GM20000 (cell line): ENCODE data around the gene INPP5A.

Experiments
- DNase-seq: peaks from one replicate; pipeline ENCODE4 v3.0.0; 2012; ENCODE audit warnings: low spot score
- TF ChIP-seq, protein P1 (sequence below): IDR thresholded peaks from 2 replicates; pipeline ENCODE4 v1.5.1; 2012; ENCODE audit warnings: mild to moderate bottlenecking, control low read depth; ENCODE audit errors: extremely low read depth, missing control alignments

The INPP5A gene

DNA sequence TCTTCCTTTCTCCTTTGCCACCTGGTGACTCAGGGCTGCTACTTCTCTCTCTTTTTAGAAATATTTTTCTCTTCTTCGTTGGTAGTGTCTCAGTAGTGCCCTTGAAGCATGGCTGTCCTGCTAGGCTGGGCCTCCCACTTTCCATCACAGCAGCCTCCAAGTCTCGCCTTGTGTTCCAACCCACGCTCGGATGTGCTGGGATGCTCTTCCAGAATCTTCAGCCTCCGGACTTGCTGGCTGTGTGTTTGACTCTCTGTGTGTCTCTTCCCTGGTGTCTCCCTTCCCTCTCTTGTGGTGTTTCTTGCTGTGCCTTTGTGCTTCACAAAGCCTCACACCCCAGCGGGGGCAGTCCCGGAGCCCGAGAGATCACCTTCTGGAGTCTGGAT lies 100.5 kb downstream of the INPP5A start:
- TF ChIP-seq, protein P1, sequence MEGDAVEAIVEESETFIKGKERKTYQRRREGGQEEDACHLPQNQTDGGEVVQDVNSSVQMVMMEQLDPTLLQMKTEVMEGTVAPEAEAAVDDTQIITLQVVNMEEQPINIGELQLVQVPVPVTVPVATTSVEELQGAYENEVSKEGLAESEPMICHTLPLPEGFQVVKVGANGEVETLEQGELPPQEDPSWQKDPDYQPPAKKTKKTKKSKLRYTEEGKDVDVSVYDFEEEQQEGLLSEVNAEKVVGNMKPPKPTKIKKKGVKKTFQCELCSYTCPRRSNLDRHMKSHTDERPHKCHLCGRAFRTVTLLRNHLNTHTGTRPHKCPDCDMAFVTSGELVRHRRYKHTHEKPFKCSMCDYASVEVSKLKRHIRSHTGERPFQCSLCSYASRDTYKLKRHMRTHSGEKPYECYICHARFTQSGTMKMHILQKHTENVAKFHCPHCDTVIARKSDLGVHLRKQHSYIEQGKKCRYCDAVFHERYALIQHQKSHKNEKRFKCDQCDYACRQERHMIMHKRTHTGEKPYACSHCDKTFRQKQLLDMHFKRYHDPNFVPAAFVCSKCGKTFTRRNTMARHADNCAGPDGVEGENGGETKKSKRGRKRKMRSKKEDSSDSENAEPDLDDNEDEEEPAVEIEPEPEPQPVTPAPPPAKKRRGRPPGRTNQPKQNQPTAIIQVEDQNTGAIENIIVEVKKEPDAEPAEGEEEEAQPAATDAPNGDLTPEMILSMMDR: no peak
- DNase-seq: no peak

DNA sequence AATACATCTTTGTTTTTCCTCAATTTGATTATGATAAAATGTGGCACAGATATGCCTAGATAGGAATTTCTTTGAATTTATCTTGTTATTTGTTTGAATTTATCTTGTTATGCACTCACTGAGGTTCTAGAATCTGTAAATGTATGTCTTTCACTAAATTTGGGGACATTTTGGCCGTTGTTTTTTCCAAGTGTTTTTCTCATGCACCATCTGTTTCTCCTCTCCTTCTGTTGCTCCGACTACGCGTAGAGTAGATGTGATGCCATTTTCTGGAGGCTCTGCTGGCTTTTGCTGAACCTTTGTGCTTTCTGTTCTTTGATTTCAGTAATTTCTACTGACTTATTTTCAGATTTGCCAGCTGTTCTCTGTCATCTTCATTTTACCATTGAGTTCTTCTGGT lies 101.9 kb downstream of the INPP5A start:
- TF ChIP-seq, protein P1: no peak
- DNase-seq: no peak

GRCh38 chr10:132640326-132641125 lies 102.9 kb downstream of the INPP5A start:
- TF ChIP-seq, protein P1: no peak
- DNase-seq: no peak

DNA sequence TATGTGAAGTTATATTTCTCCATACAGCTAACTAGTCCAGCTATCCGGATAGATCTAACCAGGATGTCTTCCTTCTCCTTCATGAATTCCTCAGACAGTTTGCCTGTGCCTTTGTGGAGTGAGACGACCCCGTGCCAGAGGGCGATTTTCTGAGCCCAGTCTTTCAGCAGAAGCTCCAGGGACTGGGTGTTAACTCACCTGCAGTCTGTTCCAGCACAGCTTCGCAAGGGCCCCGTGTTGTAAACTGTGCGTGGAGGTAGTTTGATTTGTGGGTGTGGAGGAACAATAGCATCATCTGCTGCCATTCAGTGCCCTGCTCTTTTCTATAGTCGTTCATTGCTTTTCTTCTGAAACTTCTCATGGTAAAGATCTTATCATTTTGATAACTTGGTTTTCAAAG lies 103.8 kb downstream of the INPP5A start:
- TF ChIP-seq, protein P1: no peak
- no peak for DNase-seq

- DNase-seq: no peak
- TF ChIP-seq, protein P1: no peak
Observed at GRCh38 chr10:132641966-132642731, 104.6 kb downstream of the INPP5A start.

DNA sequence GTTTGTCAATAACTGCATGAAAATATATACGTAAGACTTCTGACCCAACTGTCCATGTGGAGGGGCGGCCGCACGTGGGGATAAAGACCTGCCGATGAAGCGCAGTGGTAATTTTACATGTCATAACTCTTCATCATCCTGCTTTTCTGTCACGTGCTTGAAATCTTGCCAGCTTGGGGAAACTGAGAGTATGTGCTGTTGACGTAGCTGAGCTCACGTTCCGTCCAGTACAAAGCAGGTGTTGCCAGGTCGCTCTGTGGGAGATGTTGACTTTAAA lies 105.1 kb downstream of the INPP5A start:
- TF ChIP-seq, protein P1: no peak
- DNase-seq: no peak

DNA sequence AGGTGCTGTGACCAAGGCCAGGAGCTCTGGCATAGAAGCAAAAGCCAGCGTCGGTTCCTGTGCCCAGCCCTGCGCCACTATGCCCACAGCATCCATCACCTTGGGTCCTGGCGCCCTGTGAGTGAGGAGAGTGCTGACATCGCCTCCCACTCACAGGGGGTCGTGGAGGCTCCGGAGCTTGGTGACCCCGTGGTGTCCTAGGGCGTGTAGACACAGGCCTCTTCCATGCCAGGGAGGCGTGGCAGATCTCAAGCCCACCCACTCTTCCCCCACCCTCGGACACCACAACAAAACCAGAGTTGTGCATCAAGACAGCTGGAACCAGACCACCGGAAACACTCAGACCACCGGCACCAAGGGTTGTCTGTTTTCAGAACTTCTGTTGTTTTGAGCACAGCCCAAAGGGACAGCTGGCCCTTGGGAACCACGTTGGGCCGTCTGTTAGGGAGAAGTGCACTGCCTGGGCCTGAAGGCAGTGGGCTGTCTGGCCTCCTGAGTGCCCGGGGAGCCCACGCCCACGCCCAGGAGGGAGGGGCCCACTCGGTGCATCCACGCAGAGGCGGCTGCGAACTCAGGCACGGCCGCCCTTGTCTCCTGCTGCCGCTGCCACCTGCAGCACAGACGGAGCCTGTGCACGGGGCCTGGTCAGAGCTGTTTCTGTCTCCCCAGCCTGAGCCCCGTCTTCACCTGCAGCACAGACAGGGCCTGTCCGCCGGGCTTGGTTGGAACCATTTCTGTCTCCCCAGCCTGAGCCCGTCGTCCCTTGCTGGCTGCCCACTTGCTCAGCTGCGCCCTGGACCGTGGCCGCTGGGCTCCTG lies 106.3 kb downstream of the INPP5A start:
- DNase-seq: no peak

More for the DNA sequence above, 106.3 kb downstream of the INPP5A start:
- TF ChIP-seq, protein P1: no peak
